NCI-H1694 treated with DMSO at 0.1 percent for 48 hours (cell line): ENCODE results near the gene TTC7B.

Experiments
- DNase-seq: peaks from one replicate; lab custom pipeline; 2025; lab: John Stamatoyannopoulos, UW

Gene TTC7B

DNA sequence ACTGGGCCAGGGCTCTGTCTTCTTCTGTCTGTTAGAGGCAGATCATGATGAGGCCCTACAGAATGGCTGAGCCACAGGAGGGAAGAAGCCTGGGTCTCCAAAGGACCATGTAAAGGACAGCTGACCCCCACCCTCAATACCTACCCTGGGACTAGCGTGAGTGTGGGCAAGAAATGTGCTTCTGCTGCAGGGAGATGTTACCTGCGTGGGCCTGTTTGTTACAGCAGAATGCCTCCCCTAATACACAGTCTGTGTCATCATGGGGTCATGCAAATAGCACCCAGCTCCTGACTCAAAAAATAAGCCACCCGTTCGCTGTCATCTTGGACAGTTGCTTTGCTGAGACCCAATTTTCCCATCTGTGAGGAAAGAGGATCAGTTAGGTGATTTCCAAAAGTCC, 328.8 kb downstream of the TTC7B start:
- DNase-seq = no peak

DNA sequence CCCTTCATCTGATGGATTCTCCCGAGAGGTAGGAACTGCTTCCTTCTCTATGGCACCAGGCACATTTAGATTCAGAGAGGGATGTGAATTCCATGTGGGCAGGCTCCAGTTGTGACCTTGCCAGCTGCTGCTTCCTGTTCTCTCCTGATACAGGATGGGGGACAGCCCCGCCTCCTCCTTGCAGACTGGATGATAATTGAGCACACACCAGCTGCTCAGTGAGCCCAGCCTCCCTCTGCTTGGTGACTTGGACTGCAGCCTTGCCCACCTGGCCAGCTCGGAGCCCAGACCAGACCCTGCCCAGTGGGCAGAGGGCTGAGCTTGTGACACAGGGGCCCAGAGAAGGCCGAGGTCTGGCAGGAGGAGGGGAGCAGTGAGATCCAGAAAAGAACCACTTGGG, 329.2 kb downstream of the TTC7B start:
- peak; percentile 98 for DNase-seq

DNA sequence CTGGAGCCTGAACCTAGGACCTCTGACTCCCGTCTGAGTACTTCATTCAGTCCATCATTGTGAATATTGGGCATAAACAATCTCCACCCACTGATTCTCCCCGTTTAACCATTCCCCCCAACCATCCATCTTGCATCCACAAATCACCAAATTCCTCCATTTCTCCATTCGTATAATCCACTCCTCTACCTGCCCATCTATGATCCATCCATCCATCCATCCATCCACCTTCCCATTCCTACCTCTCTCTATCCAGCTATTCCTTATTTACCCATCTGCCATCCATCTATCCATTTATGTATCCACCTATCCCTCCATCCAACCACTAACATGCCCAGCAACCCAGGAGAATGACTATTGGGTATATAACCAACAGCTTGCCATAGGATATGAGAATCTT, 331.9 kb downstream of the TTC7B start:
- no peak for DNase-seq

DNA sequence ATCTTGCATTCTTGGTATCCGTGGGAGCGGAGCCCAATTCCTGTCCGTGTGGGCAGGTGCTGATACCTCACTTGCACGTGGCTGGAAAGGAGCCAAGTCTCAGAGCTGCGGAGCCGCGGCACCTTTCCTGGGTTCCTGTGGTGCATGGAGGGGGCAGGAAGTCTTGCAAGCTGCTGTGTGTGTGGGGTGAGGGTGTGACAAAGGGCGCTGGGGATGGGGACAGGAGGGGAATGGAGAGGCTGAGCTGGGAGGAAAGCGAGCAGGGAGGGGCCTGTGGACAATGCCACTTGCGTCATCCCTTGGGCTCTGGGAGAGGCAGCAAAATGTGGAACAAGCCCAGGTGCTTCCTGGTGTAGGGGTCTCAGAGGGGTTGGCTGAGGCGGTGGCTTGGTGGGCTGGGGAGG, 332.7 kb downstream of the TTC7B start:
- no peak for DNase-seq

DNA sequence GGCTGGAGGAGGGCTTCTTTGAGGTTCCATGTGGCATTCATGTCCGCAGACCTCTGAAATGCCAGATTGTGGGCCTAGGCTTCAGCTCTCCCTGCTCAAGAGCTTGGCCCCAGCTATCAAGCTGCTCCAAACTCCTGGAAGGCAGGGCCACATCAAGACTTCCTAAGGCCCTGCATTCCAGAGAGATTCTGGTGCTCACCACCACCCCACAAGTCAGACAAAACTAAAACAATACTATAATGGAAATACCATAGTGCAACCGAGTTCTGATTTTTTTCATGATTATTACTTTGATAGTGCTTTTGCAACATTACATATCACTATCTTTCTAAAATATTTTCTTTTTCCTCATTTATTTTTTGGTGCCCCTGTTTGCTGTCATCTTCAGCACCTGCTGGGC, 333.1 kb downstream of the TTC7B start:
- DNase-seq = no peak

DNA sequence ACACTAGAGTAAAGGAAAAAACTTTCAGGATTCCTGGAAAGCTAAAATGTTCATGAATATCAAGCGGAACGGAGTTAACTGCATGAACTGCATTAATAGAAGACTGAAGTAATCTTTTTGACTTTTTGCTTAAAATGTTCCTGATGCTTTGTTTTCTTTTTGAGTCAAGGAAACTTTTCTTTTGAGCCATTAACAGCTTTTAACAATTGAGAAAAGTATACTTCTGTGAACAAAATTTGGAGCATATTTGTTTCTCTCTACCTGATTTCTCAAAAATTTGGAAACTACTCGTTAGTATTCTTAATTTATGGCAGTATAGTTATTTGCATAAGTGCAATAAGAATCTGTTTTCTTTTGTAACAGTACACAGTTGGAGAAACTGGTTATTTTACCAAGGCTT, 340.9 kb downstream of the TTC7B start:
- no peak for DNase-seq
